Stimulated activated CD4-positive, alpha-beta T cell treated with anti-CD3 and anti-CD28 coated beads, TNF-alpha, amount 100 ng/mL, for 4 hours (primary cell): Measurements from ENCODE around the gene PIK3AP1.
"Not testable (repeated sequence)": the region's sequence is repeated elsewhere in the genome, so short reads cannot be mapped to it uniquely, and the experiment has no call there.

Experiments
- DNase-seq, 3 experiments: peaks; one replicate each; pipeline ENCODE4 v3.0.0-alpha.2; 2020; ENCODE audit warnings: low read depth in 3 of 3

Gene PIK3AP1

DNA sequence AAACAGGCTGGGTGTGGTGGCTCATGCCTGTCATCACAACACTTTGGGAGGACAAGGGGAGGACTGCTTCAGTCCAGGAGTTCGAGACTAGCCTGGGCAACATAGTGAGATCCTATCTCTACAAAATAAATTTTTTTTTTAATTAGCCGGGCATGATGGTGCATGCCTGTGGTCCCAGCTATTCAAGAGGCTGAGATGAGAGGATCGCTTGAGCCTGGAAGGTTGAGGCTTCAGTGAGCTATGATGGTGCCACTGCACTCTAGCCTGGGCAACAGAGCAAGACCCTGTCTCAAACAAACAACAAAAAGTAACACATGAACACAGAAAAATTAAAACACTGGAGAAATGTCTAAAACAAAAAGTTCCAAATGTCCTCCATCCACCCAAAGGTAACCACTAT lies 22.9 kb downstream of the PIK3AP1 start:
- DNase-seq = no peak

DNA sequence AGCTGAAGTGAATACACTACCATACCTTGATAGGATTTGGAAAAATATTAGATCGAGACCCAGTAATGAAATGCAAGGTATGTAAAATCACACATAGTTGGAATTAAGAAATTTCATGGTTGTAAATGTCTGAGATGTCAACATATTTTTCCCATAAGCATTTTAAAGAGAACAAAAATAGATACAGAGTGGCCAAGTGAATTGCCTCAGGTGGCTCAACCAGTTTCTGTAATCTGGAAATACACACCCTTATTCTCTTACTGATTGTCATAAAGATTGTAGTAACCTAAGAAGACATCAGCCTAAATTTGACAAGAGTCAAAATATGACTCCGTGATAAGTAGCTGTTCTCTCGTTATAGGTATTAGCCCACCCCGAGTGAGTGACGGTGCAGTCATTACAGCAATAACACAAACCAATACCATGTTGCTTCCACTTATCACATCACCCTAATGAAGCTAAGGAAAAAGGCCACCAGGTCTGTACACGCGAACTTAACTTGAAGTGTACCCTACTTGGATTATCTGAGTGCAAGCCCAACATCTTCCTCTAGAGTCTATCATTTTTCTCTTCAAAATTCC lies 23.4 kb downstream of the PIK3AP1 start:
- no peak for DNase-seq

DNA sequence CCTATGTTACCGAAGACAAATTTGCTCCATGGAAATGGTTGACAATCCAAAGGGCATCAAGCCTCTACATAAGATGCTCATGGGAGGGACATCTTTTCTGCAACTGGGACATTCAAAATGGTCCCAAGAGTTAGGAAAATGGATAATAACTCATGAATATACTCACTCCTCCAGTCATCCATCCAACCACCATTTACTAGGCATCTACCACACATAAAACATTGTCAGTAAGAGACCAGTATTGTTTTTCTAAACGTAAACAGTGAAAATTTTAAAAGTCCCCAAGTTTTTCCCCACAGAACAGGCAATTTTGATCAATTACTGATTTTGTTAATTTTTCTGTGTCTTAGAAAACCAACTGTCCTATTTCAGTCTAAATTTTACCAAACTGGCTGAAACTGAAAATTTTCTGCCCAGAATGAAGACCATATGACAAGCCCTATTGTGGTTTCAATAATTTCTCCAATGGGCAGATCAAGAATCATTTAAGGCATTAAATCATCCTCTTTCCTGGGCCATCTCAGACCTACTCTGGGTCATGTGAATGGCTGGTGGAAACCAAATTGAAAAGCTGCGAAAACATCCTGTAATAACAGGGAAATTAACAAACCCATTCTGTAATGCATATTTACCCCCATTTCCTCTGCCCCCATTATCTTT lies 24.2 kb downstream of the PIK3AP1 start:
- no peak for DNase-seq

DNA sequence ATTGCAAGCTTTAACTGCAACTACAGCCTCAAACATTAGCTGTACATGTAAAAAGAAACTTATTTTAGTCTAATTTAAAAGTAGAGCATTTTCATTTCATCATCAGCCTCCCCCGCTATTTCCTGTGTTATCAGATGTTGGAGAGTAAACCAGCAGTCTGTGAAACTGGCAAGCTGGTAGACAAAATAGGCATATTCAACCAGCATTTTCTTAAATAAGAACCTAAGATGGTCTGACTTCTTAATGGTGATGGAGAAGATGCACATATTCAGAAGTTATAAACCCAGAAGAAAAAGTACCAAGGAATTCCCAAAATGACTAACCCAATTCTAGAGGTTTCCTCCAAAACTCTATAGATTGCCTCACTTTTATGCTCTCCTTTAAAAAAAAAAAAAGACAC lies 24.9 kb downstream of the PIK3AP1 start:
- no peak for DNase-seq

DNA sequence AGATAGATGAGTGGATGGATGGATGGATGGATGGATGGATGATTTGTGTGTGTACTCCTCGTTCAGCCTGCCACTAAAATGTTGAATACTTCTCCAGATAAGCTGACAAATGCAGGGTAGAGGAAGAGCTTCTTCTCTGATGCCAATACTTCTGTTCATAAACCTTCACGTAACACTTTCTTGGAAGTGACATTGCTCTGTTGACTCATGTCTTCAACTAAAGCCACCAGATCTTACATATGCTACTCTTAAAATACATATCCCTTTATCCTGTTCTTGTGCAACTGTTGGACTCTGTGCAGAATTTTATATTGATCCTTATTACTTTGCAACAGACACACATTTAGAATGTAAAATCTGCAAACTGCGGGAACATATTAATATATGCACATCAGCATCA lies 26.9 kb downstream of the PIK3AP1 start:
- no peak for DNase-seq

DNA sequence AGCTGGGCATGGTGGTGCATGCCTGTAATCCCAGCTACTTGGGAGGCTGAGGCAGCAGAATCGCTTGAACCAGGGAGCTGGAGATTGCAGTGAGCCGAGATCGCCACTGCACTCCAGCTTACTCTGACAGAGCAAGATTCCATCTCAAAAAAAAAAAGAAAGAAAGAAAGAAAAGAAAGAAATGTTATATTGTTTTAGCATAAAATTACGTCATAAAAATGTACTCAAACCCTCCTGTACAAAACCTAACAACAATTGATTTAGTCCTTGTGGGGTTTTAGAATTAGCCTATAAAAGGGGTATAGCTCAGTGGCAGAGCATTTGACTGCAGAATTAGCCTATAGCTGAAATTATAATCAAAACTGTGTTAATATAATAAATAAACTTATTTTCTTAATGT lies 27.9 kb downstream of the PIK3AP1 start:
- no peak for DNase-seq

DNA sequence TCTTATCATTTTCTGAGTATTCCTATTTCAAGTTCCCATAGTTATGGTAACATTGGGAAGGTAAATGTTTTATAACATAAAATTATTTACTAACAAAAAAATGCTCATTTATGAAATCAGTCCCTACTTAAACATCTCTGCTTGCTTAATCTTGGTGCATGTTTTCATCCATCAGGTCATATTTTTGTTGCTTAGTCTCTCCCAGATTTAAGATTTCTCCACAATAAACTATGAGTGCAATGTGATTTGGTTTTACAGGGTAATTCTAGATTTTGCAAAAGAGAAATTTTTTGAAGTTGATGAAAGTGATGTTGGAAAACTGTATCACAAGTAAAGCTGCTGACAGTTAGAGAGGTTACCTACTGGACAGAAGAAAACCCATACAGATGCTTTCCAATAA lies 28.6 kb downstream of the PIK3AP1 start:
- DNase-seq = no peak

DNA sequence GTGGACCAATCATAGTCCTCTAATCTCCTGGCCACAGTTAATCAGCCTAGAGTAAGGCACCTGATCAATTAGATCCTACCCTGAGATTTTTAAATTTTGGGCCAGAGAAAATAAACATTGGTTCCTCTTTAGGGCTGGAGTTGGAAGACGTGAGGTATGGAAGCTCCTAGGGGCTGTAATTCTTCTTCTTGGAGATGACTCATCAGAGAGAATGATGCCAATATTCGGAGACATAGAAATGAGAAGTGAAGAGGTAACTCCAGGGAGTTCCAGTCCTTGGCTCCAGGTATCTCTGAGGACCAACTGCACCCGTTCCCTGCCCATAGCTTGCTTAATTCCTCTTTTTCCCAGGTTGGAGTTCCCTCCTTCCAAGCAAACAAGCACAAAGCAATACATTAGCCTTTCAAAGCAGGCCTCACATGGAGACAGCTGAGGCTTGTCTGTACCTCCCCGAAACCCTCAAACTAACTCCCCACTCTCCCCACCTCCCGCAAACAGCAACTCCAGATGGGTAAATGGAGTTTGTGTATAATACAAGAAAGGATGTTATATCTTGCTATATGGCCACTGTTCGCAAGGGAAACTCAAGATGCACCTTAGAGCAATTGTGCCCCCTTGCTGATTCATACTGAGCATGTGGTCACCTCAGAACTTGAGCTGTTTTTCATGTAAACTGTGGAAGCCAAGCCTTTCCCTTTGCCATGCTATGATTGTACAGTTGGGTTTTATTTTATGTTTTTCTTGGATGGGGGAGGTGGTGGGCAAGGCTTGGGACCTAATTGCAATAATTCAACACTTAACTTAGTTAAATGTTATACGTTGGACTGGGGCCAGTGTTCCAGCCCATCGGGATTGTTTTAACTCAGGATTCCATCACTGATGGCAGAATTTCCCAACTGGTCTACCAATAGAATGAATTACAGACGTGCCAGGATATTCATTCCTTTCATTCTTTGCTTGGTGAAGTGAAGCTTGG lies 29.3 kb downstream of the PIK3AP1 start:
- no peak for DNase-seq

DNA sequence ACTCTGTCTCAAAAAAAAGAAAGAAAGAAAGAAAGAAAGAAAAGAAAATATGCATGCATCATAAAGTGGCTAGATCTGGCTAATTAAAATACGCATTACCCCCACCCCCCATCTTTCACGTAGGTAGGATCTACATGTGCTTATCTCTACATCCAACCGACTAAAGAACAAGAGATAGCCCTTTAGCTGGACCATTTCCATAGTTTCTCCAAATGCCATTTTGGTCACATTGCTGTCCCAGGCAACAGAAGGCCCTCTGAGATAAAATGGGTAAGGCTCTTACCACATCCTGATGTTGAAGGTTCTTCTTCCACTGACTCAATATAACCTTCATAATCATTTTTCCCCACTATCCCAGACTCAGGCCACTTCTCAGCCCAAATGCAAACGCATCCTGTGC lies 31.5 kb downstream of the PIK3AP1 start:
- no peak for DNase-seq

DNA sequence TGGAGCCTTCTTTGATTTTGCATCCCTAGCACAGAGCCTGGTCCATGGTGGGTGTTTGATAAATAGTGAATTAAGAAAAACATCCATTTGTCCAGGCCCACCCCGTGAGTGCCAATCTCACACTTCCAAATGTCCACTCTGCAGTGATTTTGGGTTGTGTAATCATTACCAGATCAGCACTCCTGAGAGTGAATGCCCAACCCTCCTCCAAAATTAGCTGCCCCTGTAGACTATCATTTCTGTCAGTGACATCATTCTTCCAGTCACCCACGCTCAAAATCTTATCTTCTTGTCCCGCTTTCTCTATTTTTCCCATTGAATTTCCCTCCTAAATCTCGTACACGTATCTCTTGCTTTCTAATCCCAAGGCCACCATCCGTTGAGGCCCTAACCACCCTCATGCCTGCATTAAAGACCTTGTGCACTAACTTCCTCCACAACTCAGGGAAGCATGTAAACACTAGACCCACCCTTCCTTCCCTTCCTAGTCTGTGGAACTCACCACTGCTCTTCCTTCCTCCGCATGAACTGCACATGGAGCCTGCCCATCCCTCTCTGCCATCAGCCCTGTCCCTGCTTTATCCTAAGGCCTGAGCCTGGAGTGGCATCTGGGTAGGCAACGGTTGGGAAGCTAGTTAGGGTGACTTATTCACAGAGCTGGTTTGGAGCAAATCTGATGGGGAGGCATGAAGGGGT lies 32.8 kb downstream of the PIK3AP1 start:
- no peak for DNase-seq

DNA sequence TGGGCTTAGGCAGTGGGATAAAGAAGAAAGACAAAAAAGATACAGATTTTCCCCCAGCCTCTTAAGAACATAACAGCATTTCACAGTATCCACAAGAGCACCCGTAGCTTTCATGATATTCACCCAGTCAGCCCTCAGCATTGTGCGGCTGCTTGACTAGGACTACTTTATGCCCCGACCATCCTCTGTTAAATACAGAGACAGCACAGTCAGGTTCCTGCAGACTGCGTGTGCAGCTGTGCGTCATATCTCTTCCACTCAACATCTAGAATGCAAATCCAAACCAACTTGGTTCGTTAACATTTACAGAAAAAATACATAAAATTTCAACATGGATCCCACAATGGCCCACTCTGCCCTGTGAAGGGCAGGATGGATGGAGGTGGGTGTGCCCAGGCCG lies 33.8 kb downstream of the PIK3AP1 start:
- DNase-seq = no peak

DNA sequence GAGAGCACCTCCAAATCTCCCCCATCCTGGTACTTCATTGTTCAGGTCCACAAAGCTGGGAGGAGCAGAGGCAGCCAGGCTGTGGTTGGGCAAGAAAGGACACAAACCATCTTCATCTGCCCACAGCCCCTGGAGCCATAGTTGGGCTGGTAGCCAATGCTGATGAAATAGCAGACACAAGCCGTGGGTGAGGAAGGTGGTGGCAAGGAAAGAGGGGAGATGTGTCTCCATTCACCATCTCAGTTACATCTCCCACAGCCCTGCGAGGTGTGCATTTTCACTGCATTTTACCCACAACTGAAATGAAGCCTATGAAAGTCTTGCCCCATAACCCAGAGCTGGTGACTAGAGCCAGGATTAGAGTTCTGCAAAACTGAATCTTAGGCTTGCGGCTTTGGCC lies 35.0 kb downstream of the PIK3AP1 start:
- DNase-seq = no peak

DNA sequence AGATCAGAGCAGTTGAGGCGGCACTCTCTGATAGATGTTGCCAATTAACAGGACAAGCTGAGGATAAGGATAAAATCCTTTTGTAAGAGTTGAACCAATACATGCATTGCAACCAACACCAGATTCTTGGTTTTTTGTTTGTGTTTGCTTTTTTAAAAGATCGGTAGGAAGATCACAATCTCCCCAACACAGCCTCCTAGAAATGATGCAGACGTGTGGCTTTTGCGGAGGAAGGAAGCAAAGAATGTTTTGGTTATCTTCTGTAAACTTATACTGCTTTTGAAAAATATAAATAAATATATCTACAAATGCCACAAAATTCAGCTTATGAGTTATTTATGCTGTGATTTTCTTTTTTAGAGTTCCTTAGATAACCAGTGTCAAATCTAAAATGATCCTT lies 35.5 kb downstream of the PIK3AP1 start:
- no peak for DNase-seq

DNA sequence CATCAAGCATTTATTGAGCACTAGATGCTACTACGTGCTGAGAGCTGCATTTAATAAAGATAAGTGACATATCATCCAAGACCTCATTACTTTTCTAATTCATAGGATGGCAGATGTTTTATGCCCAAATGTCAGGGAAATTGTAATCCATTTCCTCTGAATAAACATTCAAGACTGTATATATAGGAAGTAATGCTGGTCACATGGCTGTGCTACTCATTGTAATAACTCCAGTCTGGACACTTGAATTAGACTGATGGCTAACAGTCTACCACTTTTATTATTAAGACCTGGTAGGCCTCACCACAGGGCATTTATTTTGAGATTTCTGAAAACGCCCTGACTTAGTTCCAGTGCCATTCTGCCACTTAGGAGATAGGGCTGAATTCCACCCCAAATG lies 36.6 kb downstream of the PIK3AP1 start:
- no peak for DNase-seq

DNA sequence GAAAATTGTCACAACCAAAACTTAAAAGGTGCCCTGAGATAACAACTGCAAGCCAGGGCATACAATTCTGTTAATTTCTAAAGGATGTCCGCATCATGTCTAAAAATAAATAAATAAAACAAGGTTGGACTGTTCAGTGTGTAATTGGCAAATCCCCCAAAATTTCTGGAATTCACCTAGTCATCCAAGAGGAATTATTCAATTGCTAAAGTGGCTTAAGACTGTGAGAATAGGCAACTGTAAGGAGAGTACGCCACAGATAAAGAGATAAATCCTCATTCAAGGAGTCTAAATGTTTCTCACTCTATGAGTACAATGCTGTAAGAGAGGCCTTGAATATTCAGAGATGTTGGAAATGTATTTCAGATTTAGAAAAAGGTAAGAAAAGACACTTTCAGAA lies 37.2 kb downstream of the PIK3AP1 start:
- DNase-seq = no peak

DNA sequence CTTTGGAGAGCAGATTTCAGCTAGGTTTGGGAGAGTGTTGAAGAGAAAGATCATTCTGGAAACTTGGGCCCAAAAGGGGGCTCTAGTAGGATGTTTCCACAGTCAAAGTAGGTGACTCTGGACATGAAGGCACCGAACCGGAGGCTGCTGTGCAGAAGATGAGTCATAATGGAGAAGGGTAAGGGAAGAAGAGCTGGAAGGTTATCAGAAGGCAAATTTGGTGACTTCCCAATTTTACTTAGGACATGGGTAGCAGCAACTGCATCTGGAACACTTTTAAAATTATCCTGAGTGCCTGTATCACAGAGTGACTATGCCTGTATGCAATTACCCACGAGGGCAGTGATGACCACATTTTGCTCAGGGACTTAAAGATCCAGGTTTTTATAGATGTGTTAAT lies 38.8 kb downstream of the PIK3AP1 start:
- no peak for DNase-seq

DNA sequence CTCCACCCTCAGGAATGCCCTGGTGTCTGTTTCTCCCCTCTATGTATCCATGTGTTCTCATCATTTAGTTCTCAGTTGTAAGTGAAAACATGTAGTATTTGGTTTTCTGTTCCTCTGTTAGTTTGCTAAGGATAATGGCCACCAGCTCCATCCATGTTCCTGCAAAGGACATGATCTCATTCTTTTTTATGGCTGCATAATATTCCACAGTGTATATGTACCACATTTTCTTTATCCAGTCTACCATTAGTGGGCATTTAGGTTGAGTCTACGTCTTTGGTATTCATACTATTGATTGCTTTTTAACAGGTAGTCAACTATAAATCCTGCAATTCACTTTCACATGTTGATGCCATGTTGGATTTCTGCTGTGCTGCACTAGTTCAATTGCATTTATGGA lies 39.9 kb downstream of the PIK3AP1 start:
- not testable (repeated sequence) for DNase-seq

DNA sequence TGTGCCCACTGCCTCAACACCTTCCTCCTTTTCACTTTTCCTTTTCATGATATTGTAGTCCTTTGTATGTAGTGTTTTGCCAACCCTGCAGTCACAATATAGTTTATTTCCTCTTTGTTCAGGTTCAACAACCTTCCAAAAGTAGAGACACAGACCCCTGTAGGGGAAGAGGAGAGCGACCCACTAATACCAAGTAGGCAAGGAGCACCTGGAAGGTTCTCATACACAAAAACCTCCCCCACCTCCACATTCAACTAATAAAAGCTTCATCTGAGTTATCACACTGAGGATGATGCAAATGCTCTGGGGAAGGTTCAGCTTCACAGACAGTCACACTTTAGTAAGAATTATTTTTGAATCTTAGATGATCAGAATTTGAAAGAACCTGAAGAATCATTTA lies 41.6 kb downstream of the PIK3AP1 start:
- DNase-seq = no peak

DNA sequence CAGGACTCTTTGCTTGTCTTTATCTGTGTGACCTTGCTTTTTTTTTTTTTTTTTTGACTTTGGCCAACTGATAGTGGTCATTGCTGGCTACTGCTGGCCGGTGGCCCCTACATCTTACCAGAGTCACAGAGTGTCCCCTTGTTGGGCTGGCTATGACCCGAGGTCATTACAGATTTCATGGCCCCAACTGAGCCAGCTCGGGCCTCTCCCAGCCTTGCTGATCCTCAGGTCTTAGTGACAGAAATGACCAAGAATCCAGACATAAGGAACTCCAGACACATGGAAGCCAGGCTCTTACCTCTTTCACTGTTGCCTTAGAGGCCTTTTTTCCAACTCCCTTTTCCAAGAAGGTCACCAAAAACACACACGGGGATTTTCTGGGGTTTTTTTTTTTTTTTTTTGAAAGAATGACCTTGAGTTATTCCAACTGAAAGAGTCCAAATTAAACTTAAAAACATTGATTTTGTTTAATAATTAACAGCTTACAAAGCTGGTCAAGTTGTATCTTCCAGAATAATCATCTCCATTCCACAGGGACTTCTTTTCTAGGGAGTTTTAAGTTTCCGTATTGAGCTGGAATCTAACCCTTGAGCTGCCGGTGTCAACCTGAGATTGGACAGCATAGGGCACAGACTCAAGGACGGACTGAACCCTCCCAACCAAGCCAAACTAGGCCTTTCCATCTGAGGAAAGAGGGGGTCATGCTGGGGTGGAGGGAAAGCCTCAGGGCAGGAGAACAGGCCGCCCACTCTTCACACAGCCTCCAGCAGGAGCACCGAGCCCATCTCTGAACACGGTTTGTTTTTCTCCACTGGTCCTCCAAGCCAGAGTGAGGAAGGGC lies 43.8 kb downstream of the PIK3AP1 start:
- no peak for DNase-seq

DNA sequence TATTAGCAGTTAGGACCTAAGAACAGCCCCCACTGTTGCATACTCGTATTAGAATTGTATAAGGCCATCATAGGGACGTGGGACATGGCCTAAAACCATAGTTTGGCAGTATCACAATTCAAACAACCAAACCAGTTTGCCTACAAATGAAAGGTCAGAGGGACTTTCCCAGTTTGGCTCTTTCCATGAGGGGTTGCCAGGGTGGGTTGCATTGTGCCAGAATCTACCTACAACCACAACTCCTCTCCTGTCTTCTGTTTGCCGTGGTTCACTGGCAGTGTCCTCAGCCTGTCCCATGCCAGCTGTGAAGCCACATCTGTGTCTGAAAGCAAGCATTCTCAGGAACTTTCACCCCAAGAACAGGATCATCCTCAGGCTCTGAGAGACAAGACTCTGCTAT lies 44.5 kb downstream of the PIK3AP1 start:
- no peak for DNase-seq

DNA sequence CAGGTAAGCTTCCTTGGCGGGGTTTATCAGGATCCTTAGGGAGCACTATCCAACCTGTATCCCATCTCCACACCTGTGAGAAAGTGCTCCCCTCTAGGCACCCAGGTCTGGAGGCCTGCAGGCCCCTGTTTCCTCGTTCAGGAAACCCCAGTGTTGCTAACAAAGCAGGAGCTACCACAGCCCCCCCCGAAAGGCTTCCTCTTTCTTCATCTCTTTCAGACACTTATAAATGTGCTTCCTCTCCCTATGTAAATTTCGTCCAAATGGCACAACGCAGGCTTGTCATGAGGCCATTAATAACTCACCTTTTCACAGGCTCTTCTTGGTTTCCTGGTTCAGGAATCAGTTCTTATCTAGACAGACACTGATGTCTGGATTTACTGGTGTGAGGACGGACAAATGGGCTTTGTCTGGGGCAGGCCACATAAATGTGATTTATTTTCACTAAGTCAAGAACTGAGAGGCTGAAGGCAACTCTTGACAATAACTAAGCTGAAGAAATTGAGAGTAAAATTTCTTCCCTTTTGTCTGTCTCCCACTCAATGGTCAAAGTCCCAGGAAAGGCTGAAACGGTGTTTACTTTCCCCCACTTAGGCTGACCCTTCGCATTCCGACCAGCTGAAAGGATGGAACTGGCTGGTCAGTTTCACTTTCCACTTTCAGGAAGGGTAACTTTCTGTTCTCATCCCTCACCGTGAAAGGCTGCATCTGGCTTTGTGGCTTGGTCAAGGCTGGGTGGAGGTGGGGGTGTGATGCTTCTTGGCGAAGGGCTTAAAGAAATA lies 46.8 kb downstream of the PIK3AP1 start:
- DNase-seq = no peak
